ENCODE results near the gene FBXW5. TPM values are rescaled to one million over a fixed set of nuclear protein-coding genes. Genes with fewer than 3 reads are reported as not detected.

Gene FBXW5
- total RNA-seq, 2 donors from 2014 or later, result 84.3 to 88.4 TPM

DNA sequence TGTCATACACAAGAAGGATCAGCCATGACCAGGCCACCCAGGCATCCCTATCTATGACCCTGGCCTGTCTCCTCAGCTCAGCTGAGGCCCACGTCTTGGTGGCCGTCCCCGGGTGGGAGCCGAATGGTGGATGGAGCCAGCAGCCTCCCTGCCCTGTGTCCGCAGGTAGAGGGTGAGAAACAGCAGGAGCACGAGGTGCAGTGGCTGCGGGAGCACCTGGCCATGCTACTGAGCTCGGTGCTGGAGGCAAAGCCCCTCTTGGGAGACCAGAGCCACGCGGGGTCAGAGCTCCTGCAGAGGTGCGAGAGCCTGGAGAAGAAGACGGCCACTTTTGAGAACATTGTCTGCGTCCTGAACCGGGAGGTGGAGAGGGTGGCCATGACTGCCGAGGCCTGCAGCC is 24.5 kb downstream of the FBXW5 start:
- H3K9me3 ChIP-seq (ENCODE audit: control insufficient read depth, low read length, poor library complexity, severe bottlenecking), result no peaks in the 10 kb centered on the region
- Mint-ChIP-seq H3K4me3 (no peak overlapping the region), H3K27ac (peak overlapping the region; percentile 81), H3K36me3 (ENCODE audit: low read depth) (peaks cover 5% of the 10 kb centered on the region), H3K4me1 (peaks cover 8% of the 10 kb centered on the region), H3K27me3 (no peaks in the 10 kb centered on the region)
- no peak for DNase-seq
- ATAC-seq, result no peak

DNA sequence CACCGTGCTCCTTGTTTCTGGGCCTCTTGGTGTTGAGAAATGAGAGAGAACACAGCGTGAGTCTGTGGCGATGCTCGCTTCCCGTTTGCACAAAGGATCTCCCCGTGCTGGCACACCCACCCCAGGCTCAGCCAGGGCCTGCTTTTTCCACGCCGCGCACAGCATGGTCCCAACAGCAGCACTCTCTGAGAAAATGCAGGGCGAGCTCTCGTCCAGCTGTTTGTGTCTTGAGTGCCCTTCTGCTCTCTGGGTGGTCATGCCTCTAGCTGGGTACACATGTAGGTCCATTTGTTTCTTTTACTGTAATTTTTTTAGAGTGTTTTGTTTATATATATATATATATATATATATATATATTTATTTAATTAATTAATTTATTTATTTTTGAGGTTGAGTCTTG is 26.6 kb downstream of the FBXW5 start:
- no peak for DNase-seq

DNA sequence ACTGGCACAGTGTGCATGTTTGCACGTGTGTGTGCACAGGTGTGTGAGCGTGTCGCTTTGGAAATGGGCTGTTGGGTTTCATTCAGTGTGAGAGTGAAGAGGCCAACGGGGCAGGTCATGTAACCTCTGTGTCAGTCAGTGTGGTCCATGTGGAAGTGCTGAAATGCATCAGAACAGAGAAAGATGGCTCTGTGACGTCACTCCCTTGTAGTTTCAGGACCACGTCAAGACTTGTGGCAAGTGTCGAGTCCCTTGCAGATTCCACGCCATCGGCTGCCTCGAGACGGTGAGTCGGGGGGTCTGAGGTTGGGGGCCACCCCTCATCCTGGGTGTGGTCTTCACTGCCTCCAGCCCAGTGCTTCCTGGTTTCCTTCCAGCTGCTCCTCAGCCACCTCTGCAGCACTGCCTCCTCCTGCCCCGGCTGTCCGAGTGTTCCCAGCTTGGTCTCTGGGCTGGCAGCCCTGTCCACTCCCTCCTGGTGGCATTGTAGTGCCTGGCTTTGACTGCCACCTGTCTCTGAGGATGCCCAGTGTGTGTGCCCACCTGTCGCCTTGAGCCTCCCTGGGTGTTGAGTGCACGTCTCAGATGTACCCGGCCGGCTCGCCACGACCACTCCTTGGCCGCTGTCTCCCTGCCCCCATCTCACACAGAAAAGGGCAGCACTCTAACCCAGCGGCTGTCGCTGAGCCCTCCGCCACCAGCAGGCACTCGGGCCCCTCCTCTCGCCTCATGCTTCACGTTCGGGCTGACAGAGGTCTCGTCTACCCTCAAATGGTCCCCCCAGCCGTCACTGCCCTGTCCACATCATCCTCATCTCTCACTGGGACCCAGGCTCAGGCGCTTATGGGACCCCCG is 28.0 kb downstream of the FBXW5 start:
- Mint-ChIP-seq H3K4me3 (no peak overlapping the region), H3K27me3 (no peaks in the 10 kb centered on the region), H3K4me1 (peaks cover 7% of the 10 kb centered on the region), H3K36me3 (ENCODE audit: low read depth) (peaks cover 5% of the 10 kb centered on the region), H3K27ac (peak overlapping the region; percentile 67)
- H3K9me3 ChIP-seq (ENCODE audit: control insufficient read depth, low read length, poor library complexity, severe bottlenecking), result no peaks in the 10 kb centered on the region
- ATAC-seq (no peak), DNase-seq (no peak)

More for the DNA sequence above, 26.6 kb downstream of the FBXW5 start:
- ATAC-seq, result no peak
- Mint-ChIP-seq H3K27me3 (no peaks in the 10 kb centered on the region), H3K4me3 (no peak overlapping the region), H3K36me3 (ENCODE audit: low read depth) (peaks cover 5% of the 10 kb centered on the region), H3K4me1 (peaks cover 7% of the 10 kb centered on the region), H3K27ac (peak overlapping the region; percentile 14)
- H3K9me3 ChIP-seq (ENCODE audit: control insufficient read depth, low read length, poor library complexity, severe bottlenecking), result no peaks in the 10 kb centered on the region

DNA sequence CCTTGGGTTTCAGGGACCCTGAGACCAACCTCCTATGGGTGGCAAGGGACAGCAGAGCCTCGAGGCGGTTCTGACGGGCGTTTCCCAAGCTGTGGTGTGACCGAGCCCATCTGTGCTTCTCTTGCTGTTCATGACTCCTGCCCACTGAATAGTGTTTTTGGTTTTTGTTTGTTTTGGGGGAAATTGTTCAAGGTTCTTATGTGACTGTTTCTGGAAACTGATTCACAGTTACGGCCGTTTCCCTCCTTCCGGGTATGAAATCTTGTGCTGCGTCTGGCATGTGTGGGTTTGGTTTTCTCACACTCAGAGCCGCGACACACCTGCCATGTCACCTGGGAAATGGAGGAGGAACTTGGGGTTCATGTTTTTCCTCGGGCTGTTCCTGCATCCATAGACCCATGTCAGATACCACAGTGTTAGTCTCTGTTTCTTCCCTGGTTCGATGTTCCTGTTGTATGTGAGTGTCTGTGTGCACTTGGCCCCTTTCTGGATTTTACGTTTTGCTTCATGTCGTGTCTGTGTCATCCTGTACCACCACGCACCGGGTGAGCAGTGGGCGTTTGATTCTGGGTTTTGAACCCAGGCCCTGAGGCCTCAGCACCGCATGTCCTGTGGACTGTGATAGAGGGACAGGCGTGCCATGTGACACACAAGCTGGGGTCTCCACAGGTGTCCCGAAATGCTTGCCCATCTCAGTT is 28.8 kb downstream of the FBXW5 start:
- Mint-ChIP-seq H3K27me3 (no peaks in the 10 kb centered on the region), H3K4me3 (no peak overlapping the region), H3K36me3 (ENCODE audit: low read depth) (peaks cover 5% of the 10 kb centered on the region), H3K4me1 (peaks cover 7% of the 10 kb centered on the region), H3K27ac (no peak overlapping the region)
- H3K9me3 ChIP-seq (ENCODE audit: control insufficient read depth, low read length, poor library complexity, severe bottlenecking), result no peaks in the 10 kb centered on the region
- ATAC-seq (no peak), DNase-seq (no peak)

DNA sequence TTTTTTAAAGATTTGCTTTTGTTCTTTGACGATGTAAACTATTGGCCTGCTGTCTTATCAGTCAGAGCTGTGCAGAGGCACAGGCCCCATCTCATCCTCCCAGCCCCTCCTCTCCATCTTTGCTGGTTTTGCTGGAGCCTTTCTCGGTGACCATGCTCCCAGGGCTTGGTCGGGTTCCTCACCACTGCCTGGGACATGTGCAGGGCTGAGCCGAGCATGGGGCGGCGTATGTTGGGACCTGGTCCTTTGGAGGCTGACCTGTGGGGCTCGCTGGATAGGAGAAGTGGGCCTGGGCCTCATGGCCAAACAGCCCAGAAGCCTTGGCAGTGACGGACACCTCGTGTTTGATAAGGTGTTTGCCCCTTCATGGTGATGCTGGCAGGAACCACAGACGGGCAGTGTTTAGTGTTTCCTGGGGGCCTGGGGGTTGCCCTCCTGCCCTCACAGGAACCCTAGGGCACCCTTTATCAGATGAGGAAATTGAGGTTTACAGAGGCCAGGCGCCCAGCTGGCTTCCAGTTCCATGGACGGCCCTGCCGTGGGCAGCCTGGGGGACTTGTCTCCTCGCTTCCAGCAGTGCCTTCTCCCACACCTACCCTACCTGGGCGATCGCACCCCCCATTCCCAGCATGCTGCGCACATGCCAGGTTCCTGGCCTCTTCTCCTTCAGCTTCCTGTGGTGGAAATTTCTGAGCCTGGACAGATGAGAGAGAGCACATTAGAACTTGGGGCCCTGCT is 30.7 kb downstream of the FBXW5 start:
- no peak for ATAC-seq
- DNase-seq, result no peak
- H3K27me3 Mint-ChIP-seq, result no peaks in the 10 kb centered on the region
- H3K4me1 Mint-ChIP-seq, result peaks cover 7% of the 10 kb centered on the region
- H3K27ac Mint-ChIP-seq, result no peak overlapping the region
- peaks cover 5% of the 10 kb centered on the region for H3K36me3 Mint-ChIP-seq (ENCODE audit: low read depth)
- no peaks in the 10 kb centered on the region for H3K9me3 ChIP-seq (ENCODE audit: control insufficient read depth, low read length, poor library complexity, severe bottlenecking)
- no peak overlapping the region for H3K4me3 Mint-ChIP-seq

DNA sequence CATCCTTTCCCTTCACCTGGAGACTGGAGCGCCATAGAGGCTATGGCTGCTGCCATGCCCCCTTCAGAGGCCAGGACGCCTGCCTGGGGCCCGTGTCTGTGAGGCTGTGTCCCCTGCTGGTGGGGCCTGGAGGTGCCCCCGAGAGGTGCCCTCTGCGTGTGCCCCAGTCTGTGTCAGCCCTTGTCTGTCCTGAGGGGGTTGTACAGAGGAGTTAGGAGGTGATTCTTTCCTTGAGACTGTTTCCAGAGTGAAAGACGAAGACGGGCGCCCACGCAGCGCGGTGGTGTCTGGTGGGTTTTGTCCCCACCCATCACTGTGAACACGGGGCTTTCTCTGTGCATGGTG is 33.7 kb downstream of the FBXW5 start:
- Mint-ChIP-seq H3K36me3 (ENCODE audit: low read depth) (no peaks in the 10 kb centered on the region), H3K27me3 (no peaks in the 10 kb centered on the region), H3K4me1 (peaks cover 13% of the 10 kb centered on the region), H3K27ac (peak overlapping the region; percentile 27), H3K4me3 (no peak overlapping the region)
- no peak for DNase-seq
- no peaks in the 10 kb centered on the region for H3K9me3 ChIP-seq (ENCODE audit: control insufficient read depth, low read length, poor library complexity, severe bottlenecking)
- ATAC-seq, result no peak

DNA sequence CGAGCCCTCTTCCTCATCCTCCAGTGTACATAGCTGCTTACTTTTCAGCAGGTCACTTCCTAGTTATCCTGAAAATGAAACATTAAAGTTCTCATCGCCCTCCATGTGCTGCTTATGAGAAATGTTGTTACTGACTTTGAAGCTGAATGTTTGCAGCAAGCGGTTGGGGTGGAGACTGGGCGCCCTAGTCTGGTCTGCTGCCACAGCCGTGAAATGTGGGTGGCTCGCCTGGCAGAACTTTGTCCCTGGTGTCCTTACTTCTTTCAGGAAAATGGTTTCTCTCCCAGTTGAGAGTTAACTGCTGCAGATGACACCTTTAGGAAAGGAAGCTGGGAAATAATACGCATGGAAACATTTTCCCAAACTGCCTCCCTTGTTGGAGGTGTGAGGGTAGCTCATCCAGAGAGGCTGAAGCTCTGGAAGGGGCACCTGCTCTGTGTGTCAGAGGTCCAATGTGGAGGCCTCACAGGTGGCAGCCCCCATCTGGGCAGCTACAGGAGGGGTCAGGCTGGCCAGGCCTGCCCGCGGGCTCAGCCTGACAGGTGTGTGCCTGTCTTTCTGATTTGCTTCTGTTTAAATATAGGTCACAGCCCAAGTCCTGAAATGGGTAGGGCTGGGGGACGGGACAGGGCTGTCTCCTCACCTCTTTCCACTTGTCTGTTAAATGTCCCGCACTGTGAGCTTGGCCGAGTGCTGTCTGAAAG is 34.2 kb downstream of the FBXW5 start:
- peak overlapping the region; percentile 27 for H3K27ac Mint-ChIP-seq
- no peaks in the 10 kb centered on the region for H3K36me3 Mint-ChIP-seq (ENCODE audit: low read depth)

DNA sequence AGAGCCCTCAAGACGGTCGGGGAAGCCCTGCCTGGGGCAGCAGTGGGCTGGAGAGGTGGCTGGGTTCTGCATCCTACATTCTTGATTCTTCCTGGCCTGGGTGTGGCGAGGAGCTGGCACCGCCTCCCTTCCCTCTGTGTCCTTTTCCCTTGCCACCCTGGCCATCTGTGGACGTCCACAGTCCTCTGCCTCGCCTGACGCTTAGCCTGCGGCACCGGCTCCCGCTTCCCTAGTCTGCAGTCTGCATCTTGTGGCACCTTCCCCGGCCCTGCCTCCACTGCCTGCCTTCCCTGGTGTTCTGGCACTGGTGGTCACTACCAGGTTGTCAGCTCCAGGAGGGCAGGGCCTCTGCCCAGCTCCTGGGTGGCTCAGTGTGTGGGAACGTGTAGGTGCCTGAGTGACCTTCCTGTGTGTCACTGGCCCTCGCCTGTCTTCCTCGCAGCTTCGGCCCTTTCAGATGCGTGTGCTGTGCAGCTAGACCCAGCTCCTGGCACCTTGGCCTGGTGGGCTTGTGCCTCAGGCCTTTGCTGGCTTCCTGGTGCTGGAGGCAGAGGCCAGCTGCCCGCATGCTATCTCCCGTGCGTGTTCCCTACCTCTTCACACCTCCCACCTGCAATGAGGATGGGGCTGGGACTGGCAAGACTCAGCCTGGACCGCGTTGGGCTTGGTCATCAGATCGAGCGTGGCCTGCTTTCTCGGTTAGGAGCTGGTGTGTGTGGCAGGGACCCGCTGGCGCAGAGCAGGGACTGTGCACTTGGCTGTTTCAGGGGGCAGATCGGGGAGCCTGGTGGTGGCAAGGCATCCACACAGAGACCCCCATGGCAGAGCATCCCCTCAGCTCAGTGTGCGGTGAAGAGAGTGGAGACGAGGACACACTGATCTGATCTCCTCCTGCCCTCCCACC is 37.3 kb downstream of the FBXW5 start:
- Mint-ChIP-seq H3K4me3 (no peak overlapping the region), H3K36me3 (ENCODE audit: low read depth) (no peaks in the 10 kb centered on the region), H3K27me3 (no peaks in the 10 kb centered on the region), H3K4me1 (peaks cover 25% of the 10 kb centered on the region), H3K27ac (peak overlapping the region; percentile 97)
- no peaks in the 10 kb centered on the region for H3K9me3 ChIP-seq (ENCODE audit: control insufficient read depth, low read length, poor library complexity, severe bottlenecking)
- no peak for DNase-seq
- no peak for ATAC-seq

More for the DNA sequence above, 34.2 kb downstream of the FBXW5 start:
- no peak for DNase-seq
- Mint-ChIP-seq H3K4me1 (peaks cover 14% of the 10 kb centered on the region), H3K27me3 (no peaks in the 10 kb centered on the region), H3K4me3 (no peak overlapping the region)
- ATAC-seq, result no peak
- H3K9me3 ChIP-seq (ENCODE audit: control insufficient read depth, low read length, poor library complexity, severe bottlenecking), result no peaks in the 10 kb centered on the region

DNA sequence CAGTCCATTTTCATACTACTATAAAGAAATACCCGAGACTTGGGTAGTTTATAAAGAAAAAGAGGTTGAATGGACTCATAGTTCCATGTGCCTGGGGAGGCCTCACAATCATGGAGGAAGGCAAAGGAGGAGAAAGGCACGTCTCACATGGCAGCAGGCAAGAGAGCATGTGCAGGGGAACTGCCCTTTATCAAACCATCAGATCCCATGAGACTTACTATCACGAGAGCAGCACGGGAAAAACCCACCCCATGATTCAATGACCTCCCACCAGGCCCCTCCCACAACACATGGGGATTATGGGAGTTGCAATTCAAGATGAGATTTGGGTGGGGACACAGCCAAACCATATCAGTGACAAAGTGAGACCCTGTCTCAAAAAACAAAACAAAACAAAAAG is 38.3 kb downstream of the FBXW5 start:
- H3K27me3 Mint-ChIP-seq, result no peaks in the 10 kb centered on the region
- no peak for ATAC-seq
- H3K4me3 Mint-ChIP-seq, result no peak overlapping the region
- H3K27ac Mint-ChIP-seq, result peak overlapping the region; percentile 97
- H3K36me3 Mint-ChIP-seq (ENCODE audit: low read depth), result no peaks in the 10 kb centered on the region
- no peaks in the 10 kb centered on the region for H3K9me3 ChIP-seq (ENCODE audit: control insufficient read depth, low read length, poor library complexity, severe bottlenecking)
- H3K4me1 Mint-ChIP-seq, result peaks cover 29% of the 10 kb centered on the region
- no peak for DNase-seq

DNA sequence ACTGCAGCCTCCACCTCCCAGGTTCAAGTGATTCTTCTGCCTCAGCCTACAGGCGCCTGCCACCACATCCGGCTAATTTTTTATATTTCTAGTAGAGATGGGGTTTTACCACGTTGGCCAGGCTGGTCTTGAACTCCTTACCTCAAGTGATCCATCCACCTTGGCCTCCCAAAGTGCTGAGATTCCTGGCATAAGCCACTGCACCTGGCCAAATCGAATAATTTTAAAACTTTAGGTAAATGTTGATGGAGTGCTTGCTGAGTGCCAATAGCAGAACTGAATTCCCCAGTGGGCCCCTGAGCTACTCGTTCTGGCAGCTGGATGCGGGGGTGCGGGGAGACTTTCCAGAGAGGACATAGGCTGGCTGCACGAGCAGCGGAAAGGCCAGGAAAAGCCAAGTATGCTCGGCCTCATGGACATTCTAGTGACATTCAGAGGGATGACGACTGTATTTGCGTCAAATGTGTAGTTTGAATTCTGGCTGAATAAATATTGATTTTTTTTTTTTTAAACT is 41.4 kb downstream of the FBXW5 start:
- peak overlapping the region; percentile 45 for H3K4me3 Mint-ChIP-seq
- DNase-seq (no peak), ATAC-seq (peak; percentile 14)
- no peaks in the 10 kb centered on the region for H3K36me3 Mint-ChIP-seq (ENCODE audit: low read depth)
- H3K4me1 Mint-ChIP-seq, result peaks cover 33% of the 10 kb centered on the region
- peak overlapping the region; percentile 97 for H3K27ac Mint-ChIP-seq
- no peaks in the 10 kb centered on the region for H3K27me3 Mint-ChIP-seq
- no peaks in the 10 kb centered on the region for H3K9me3 ChIP-seq (ENCODE audit: control insufficient read depth, low read length, poor library complexity, severe bottlenecking)

DNA sequence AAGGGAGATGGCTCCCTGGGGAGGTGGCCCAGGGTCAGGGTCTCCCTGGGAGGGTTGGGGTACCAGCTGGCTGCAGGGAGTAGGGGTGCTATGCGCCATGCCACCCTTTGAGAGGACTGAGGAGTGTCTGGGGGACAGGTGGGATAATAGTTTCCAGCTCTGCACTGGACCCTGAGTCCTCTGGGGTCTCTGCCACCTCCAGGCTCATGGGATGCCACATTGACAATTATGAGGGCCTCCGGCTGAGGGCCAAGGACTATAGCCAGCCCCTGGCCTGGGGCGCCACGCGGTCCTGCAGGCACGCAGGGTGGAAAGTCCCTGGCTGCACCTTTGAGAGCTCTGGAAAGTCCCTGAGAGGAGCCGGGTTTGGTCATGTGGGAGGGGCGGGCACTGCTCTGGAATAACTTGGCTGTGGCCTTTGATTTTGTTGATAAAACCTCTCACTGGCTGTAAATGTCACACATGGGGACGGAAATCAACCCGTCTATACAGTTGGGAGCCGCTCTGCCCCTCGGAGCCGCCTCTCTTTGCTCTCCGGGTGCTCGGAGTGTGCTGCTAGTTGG is 42.2 kb downstream of the FBXW5 start:
- H3K27me3 Mint-ChIP-seq, result no peaks in the 10 kb centered on the region
- ATAC-seq (peak; percentile 93), DNase-seq (peak; percentile 72 to 86 (median 77))
- H3K36me3 Mint-ChIP-seq (ENCODE audit: low read depth), result no peaks in the 10 kb centered on the region
- H3K4me1 Mint-ChIP-seq, result peaks cover 32% of the 10 kb centered on the region
- H3K9me3 ChIP-seq (ENCODE audit: control insufficient read depth, low read length, poor library complexity, severe bottlenecking), result no peaks in the 10 kb centered on the region
- H3K4me3 Mint-ChIP-seq, result peak overlapping the region; percentile 80
- peak overlapping the region; percentile 97 for H3K27ac Mint-ChIP-seq

Data from T-helper 17 cell (primary cell).